Fibroblast of lung (primary cell): ENCODE results near the gene AKAP6. TPM values are rescaled to one million over a fixed set of nuclear protein-coding genes. Genes with fewer than 3 reads are reported as not detected.

Source experiments
- DNase-seq, 2 donors: peaks; one replicate each; pipeline versions ENCODE4 v3.0.0 to v3.0.0-alpha.2; 2010; ENCODE audit warnings: low read depth in 2 of 2
- H2AFZ ChIP-seq: 2 replicates; pipeline ENCODE4 v1.5.1; 2012; ENCODE audit warnings: low read length, control low read depth, inconsistent platforms
- H3K27ac ChIP-seq: 2 replicates; pipeline ENCODE4 v1.5.1; 2011; ENCODE audit warnings: low read length, control low read depth; ENCODE audit not compliant: insufficient read depth
- H3K27me3 ChIP-seq: 2 replicates; pipeline ENCODE4 v1.5.1; 2011; ENCODE audit warnings: mild to moderate bottlenecking, low read length; ENCODE audit not compliant: control insufficient read depth, insufficient read depth
- H3K36me3 ChIP-seq: 2 replicates; pipeline ENCODE4 v1.5.1; 2011; ENCODE audit warnings: low read length; ENCODE audit not compliant: control insufficient read depth, insufficient read depth
- H3K4me1 ChIP-seq: 2 replicates; pipeline ENCODE4 v1.5.1; 2011; ENCODE audit warnings: low read length; ENCODE audit not compliant: control insufficient read depth, insufficient read depth; ENCODE audit errors: extremely low read depth
- H3K4me2 ChIP-seq: 2 replicates; pipeline ENCODE4 v1.5.1; 2011; ENCODE audit warnings: low read length, control low read depth; ENCODE audit not compliant: insufficient read depth; ENCODE audit errors: extremely low read depth
- H3K4me3 ChIP-seq, 4 experiments: fragments of 200-600 bp in 1 of 4; sonication (generic) in 1 of 4; replicated peaks in 1 of 4; 2 replicates each; pipeline ENCODE4 v1.5.1; 2011 to 2016; ENCODE audit warnings: low read length in 4 of 4, low read depth in 3 of 4, mild to moderate bottlenecking in 3 of 4, control low read depth in 2 of 4, inconsistent platforms in 1 of 4, mixed read lengths in 1 of 4; ENCODE audit not compliant: insufficient read depth in 1 of 4; ENCODE audit errors: control extremely low read depth in 1 of 4
- H3K79me2 ChIP-seq: 2 replicates; pipeline ENCODE4 v1.5.1; 2012; ENCODE audit warnings: mild to moderate bottlenecking, low read length, inconsistent platforms; ENCODE audit not compliant: control insufficient read depth, insufficient read depth
- H3K9ac ChIP-seq: 2 replicates; pipeline ENCODE4 v1.5.1; 2011; ENCODE audit warnings: mild to moderate bottlenecking, low read length, control low read depth; ENCODE audit not compliant: insufficient read depth
- H3K9me3 ChIP-seq: 2 replicates; pipeline ENCODE4 v1.5.1; 2012; ENCODE audit warnings: low read depth, low read length; ENCODE audit not compliant: control insufficient read depth, insufficient read depth
- H4K20me1 ChIP-seq: 2 replicates; pipeline ENCODE4 v1.5.1; 2011; ENCODE audit warnings: low read length; ENCODE audit not compliant: control insufficient read depth, insufficient read depth; ENCODE audit errors: extremely low read depth
- EZH2 ChIP-seq: IDR thresholded peaks from 2 replicates; pipeline ENCODE4 v1.5.1; 2012; ENCODE audit warnings: low read length, control low read depth, mild to moderate bottlenecking; ENCODE audit errors: missing control alignments
- polyA plus RNA-seq, 2 donors: library from polyadenylated mRNA; depleted of rRNA in 1 of 2; stranded (reverse) in 1 of 2; unstranded in 1 of 2; fragments of >200 nt; gene quantifications; 2 replicates each; pipeline ENCODE4 v1.2.1, GENCODE V29; 2011 to 2012; ENCODE audit warnings: missing spikeins in 1 of 2
- total RNA-seq: library from RNA; depleted of rRNA; stranded (reverse); fragments of >200 nt; gene quantifications from 2 replicates; pipeline ENCODE4 v1.2.1, GENCODE V29; 2014
- TF ChIP-seq, protein P1 (sequence below), 2 donors: IDR thresholded peaks in 1 of 2; conservative IDR thresholded peaks in 1 of 2; 1 replicate in 1 of 2; 2 replicates in 1 of 2; pipeline ENCODE4 v1.5.1; 2011 to 2012; ENCODE audit warnings: low read length in 2 of 2, control low read depth in 1 of 2, inconsistent platforms in 1 of 2, low read depth in 1 of 2, mild to moderate bottlenecking in 1 of 2

Gene AKAP6
- total and polyA plus RNA-seq, 2 donors (not counting 1 experiment from before 2014, with no cell fraction given), result 3.3 to 10.9 TPM

GRCh38 chr14:32756775-32757174, 427.7 kb downstream of the AKAP6 start:
- Histone ChIP-seq H3K36me3 (no peaks in the 10 kb centered on the region), H3K27me3 (no peaks in the 10 kb centered on the region), H3K9ac (no peak overlapping the region), H2AFZ (no peak overlapping the region), H4K20me1 (no peaks in the 10 kb centered on the region), H3K79me2 (no peaks in the 10 kb centered on the region), H3K4me3 (no peak overlapping the region), H3K4me2 (no peak overlapping the region), H3K9me3 (no peaks in the 10 kb centered on the region), H3K27ac (no peak overlapping the region), H3K4me1 (no peaks in the 10 kb centered on the region)
- TF ChIP-seq, protein P1, sequence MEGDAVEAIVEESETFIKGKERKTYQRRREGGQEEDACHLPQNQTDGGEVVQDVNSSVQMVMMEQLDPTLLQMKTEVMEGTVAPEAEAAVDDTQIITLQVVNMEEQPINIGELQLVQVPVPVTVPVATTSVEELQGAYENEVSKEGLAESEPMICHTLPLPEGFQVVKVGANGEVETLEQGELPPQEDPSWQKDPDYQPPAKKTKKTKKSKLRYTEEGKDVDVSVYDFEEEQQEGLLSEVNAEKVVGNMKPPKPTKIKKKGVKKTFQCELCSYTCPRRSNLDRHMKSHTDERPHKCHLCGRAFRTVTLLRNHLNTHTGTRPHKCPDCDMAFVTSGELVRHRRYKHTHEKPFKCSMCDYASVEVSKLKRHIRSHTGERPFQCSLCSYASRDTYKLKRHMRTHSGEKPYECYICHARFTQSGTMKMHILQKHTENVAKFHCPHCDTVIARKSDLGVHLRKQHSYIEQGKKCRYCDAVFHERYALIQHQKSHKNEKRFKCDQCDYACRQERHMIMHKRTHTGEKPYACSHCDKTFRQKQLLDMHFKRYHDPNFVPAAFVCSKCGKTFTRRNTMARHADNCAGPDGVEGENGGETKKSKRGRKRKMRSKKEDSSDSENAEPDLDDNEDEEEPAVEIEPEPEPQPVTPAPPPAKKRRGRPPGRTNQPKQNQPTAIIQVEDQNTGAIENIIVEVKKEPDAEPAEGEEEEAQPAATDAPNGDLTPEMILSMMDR (conservative IDR thresholded peaks at IDR 0.05 in 1 of 2, IDR thresholded peaks at IDR 0.05 in 1 of 2; ENCODE audit: low read depth in 1 of 2, low read length in 2 of 2), result no peak
- no peak for TF ChIP-seq EZH2
- DNase-seq, result no peak

DNA sequence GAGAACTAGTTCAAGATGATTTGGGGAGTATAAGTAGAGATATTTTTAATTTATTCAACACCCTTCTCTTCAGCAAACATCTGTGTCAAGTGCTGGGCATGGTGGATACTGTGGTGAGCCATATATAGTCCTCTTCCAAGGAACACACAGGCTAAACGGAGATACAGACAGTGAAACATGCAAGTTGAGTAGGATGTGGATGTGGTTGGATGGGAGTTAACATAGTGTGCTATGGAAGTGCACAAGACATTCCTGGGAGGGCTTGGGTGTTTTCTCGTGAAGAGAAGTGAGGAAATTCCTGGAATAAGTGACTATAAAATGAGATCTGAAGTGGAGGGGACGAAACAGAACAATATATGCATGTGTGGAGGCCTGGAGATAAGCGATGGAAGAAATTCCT, 428.5 kb downstream of the AKAP6 start:
- no peaks in the 10 kb centered on the region for H3K79me2 ChIP-seq
- H3K4me1 ChIP-seq, result no peaks in the 10 kb centered on the region
- H3K9ac ChIP-seq, result no peak overlapping the region
- H3K4me3 ChIP-seq, result no peak overlapping the region
- no peaks in the 10 kb centered on the region for H3K9me3 ChIP-seq
- DNase-seq, result peak in 1 of 2 donors; percentile 50
- H3K27me3 ChIP-seq, result no peaks in the 10 kb centered on the region
- no peak overlapping the region for H2AFZ ChIP-seq
- H3K4me2 ChIP-seq, result no peak overlapping the region
- no peaks in the 10 kb centered on the region for H4K20me1 ChIP-seq
- no peak overlapping the region for H3K27ac ChIP-seq
- TF ChIP-seq, protein P1 (conservative IDR thresholded peaks at IDR 0.05 in 1 of 2, IDR thresholded peaks at IDR 0.05 in 1 of 2; ENCODE audit: low read depth in 1 of 2, low read length in 2 of 2), result no peak
- TF ChIP-seq EZH2, result no peak
- H3K36me3 ChIP-seq, result no peaks in the 10 kb centered on the region

GRCh38 chr14:32761381-32761968, 432.4 kb downstream of the AKAP6 start:
- Histone ChIP-seq H4K20me1 (no peaks in the 10 kb centered on the region), H3K4me3 (no peak overlapping the region), H3K36me3 (no peaks in the 10 kb centered on the region), H3K4me2 (no peak overlapping the region), H3K4me1 (no peaks in the 10 kb centered on the region), H3K27me3 (no peaks in the 10 kb centered on the region), H3K27ac (no peak overlapping the region), H3K79me2 (no peaks in the 10 kb centered on the region), H3K9ac (no peak overlapping the region), H2AFZ (no peak overlapping the region), H3K9me3 (no peaks in the 10 kb centered on the region)
- TF ChIP-seq, protein P1 (conservative IDR thresholded peaks at IDR 0.05 in 1 of 2, IDR thresholded peaks at IDR 0.05 in 1 of 2; ENCODE audit: low read depth in 1 of 2, low read length in 2 of 2), result no peak
- no peak for TF ChIP-seq EZH2
- peak; percentile 21 to 51 for DNase-seq
